Adrenal gland (tissue), 5 donors: ENCODE measurements around the gene TOP2B.

Experiments used
- CTCF ChIP-seq, 6 experiments: fragments of 450-650 bp in 4 of 6; fragments of 200-600 bp in 2 of 6; sonication (generic) in 1 of 6; IDR thresholded peaks; 1 replicate in 5 of 6; 2 replicates in 1 of 6; pipeline versions ENCODE4 v1.5.1 to v1.8.0; 2016 to 2021; ENCODE audit warnings: antibody characterized with exemption in 6 of 6, mild to moderate bottlenecking in 2 of 6, moderate library complexity in 1 of 6
- POLR2A ChIP-seq, 2 donors: fragments of 450-650 bp; IDR thresholded peaks; one replicate each; pipeline ENCODE4 v1.6.1; 2017; ENCODE audit warnings: antibody characterized with exemption in 2 of 2, mild to moderate bottlenecking in 2 of 2, moderate library complexity in 1 of 2
- donor health status: DM: no; HTN: no; CAD: no.

GRCh38 chr3:25673738-25674298 is 9.1 kb upstream of the TOP2B start:
- no peak for TF ChIP-seq CTCF (IDR thresholded peaks at IDR 0.05)
- no peak for TF ChIP-seq POLR2A (IDR thresholded peaks at IDR 0.05)
